Mesenchymal stem cell (in vitro differentiated cells and primary cell): ENCODE results near the gene MS4A13.

Experiments
- DNase-seq: peaks from one replicate; pipeline ENCODE4 v3.0.0-alpha.2; 2013
- H2AFZ ChIP-seq: one replicate; pipeline ENCODE4 v1.6.1; 2013; ENCODE audit warnings: low read depth, mild to moderate bottlenecking, control low read depth, inconsistent platforms, low read length, moderate library complexity
- H2AK5ac ChIP-seq: 2 replicates; pipeline ENCODE4 v1.6.1; 2013; ENCODE audit warnings: low read length, moderate library complexity, mild to moderate bottlenecking, inconsistent platforms; ENCODE audit not compliant: severe bottlenecking
- H2BK120ac ChIP-seq: one replicate; pipeline ENCODE4 v1.6.1; 2013; ENCODE audit warnings: low read depth, mild to moderate bottlenecking, inconsistent platforms, low read length, moderate library complexity
- H2BK12ac ChIP-seq, 2 experiments: one replicate each; pipeline ENCODE4 v1.6.1; 2013; ENCODE audit warnings: inconsistent platforms in 2 of 2, low read length in 2 of 2, mild to moderate bottlenecking in 2 of 2, moderate library complexity in 2 of 2, control low read depth in 1 of 2
- H2BK15ac ChIP-seq: one replicate; pipeline ENCODE4 v1.6.1; 2013; ENCODE audit warnings: mild to moderate bottlenecking, low read depth, inconsistent platforms; ENCODE audit not compliant: poor library complexity, severe bottlenecking
- H2BK5ac ChIP-seq: 2 replicates; pipeline ENCODE4 v1.6.1; 2013; ENCODE audit warnings: low read depth, mild to moderate bottlenecking, low read length, control low read depth, inconsistent platforms; ENCODE audit not compliant: poor library complexity, severe bottlenecking
- H3K14ac ChIP-seq, 2 experiments: one replicate each; pipeline ENCODE4 v1.6.1; 2013; ENCODE audit warnings: inconsistent platforms in 2 of 2, low read length in 2 of 2, control low read depth in 1 of 2, mild to moderate bottlenecking in 1 of 2, moderate library complexity in 1 of 2
- H3K18ac ChIP-seq, 2 experiments: one replicate each; pipeline ENCODE4 v1.6.1; 2013; ENCODE audit warnings: inconsistent platforms in 2 of 2, low read length in 2 of 2, control low read depth in 1 of 2, low read depth in 1 of 2, mild to moderate bottlenecking in 1 of 2
- H3K23ac ChIP-seq, 2 experiments: one replicate each; pipeline ENCODE4 v1.6.1; 2013; ENCODE audit warnings: inconsistent platforms in 2 of 2, low read length in 2 of 2, mild to moderate bottlenecking in 2 of 2, moderate library complexity in 2 of 2, control low read depth in 1 of 2
- H3K27ac ChIP-seq: 2 replicates; pipeline ENCODE4 v1.5.1; 2013; ENCODE audit warnings: mild to moderate bottlenecking, moderate library complexity, low read length, control low read depth, inconsistent platforms; ENCODE audit not compliant: poor library complexity, severe bottlenecking
- H3K27me3 ChIP-seq, 2 experiments: 2 replicates each; pipeline versions ENCODE4 v1.6.1 to v1.7.0; 2013; ENCODE audit warnings: low read length in 2 of 2, mild to moderate bottlenecking in 2 of 2, moderate library complexity in 2 of 2, control low read depth in 1 of 2, inconsistent platforms in 1 of 2; ENCODE audit not compliant: control insufficient read depth in 1 of 2, insufficient read depth in 1 of 2
- H3K36me3 ChIP-seq, 2 experiments: 2 replicates each; pipeline versions ENCODE4 v1.6.1 to v1.7.0; 2013; ENCODE audit warnings: low read length in 2 of 2, control low read depth in 1 of 2, inconsistent platforms in 1 of 2, low read depth in 1 of 2, mild to moderate bottlenecking in 1 of 2; ENCODE audit not compliant: insufficient read depth in 2 of 2, control insufficient read depth in 1 of 2
- H3K4ac ChIP-seq, 2 experiments: one replicate each; pipeline ENCODE4 v1.6.1; 2013; ENCODE audit warnings: inconsistent platforms in 2 of 2, low read length in 2 of 2, mild to moderate bottlenecking in 2 of 2, moderate library complexity in 2 of 2, control low read depth in 1 of 2, low read depth in 1 of 2
- H3K4me1 ChIP-seq: 2 replicates; pipeline ENCODE4 v1.6.1; 2013; ENCODE audit warnings: low read depth, low read length, control low read depth; ENCODE audit not compliant: control insufficient read depth, insufficient read depth
- H3K4me2 ChIP-seq: 2 replicates; pipeline ENCODE4 v1.6.1; 2013; ENCODE audit warnings: low read length, mild to moderate bottlenecking, inconsistent platforms; ENCODE audit not compliant: poor library complexity, severe bottlenecking
- H3K4me3 ChIP-seq, 2 experiments: 2 replicates each; pipeline versions ENCODE4 v1.5.1 to v1.7.0; 2013; ENCODE audit warnings: low read length in 2 of 2, mild to moderate bottlenecking in 2 of 2, control low read depth in 1 of 2, low read depth in 1 of 2; ENCODE audit not compliant: insufficient read depth in 1 of 2
- H3K79me1 ChIP-seq: replicated peaks from 2 replicates; pipeline ENCODE4 v1.6.1; 2013; ENCODE audit warnings: mild to moderate bottlenecking, control low read depth, low read length, inconsistent platforms; ENCODE audit not compliant: poor library complexity, severe bottlenecking
- H3K9ac ChIP-seq: 2 replicates; pipeline ENCODE4 v1.7.0; 2013; ENCODE audit warnings: mild to moderate bottlenecking, low read length, moderate library complexity
- H3K9me3 ChIP-seq: 2 replicates; pipeline ENCODE4 v1.7.0; 2013; ENCODE audit warnings: mild to moderate bottlenecking, low read length; ENCODE audit not compliant: control insufficient read depth
- H4K8ac ChIP-seq: one replicate; pipeline ENCODE4 v1.6.1; 2013; ENCODE audit warnings: inconsistent platforms, mild to moderate bottlenecking, low read length, moderate library complexity
- H4K91ac ChIP-seq: one replicate; pipeline ENCODE4 v1.6.1; 2013; ENCODE audit warnings: mild to moderate bottlenecking, low read length, inconsistent platforms
- WGBS: methylation state at CpG from one replicate; pipeline ENCODE4 v1.1.7; 2013; ENCODE audit warnings: mixed read lengths; 5-methylcytosine and 5-hydroxymethylcytosine counted together

Gene MS4A13

GRCh38 chr11:60482361-60482760, 32.8 kb upstream of the MS4A13 start:
- no peak overlapping the region for H3K27ac ChIP-seq
- no peak overlapping the region for H2AFZ ChIP-seq
- H3K79me1 ChIP-seq = no peaks in the 10 kb centered on the region
- WGBS = no CpG with 5 or more reads among the region's 2 CpGs
- no peak overlapping the region for H3K18ac ChIP-seq
- no peaks in the 10 kb centered on the region for H3K9me3 ChIP-seq
- H3K4me3 ChIP-seq = no peak overlapping the region
- DNase-seq = no peak
- no peaks in the 10 kb centered on the region for H3K36me3 ChIP-seq
- no peak overlapping the region for H2AK5ac ChIP-seq
- no peak overlapping the region for H2BK5ac ChIP-seq
- no peak overlapping the region for H3K14ac ChIP-seq
- no peak overlapping the region for H4K91ac ChIP-seq
- H3K4me1 ChIP-seq = no peaks in the 10 kb centered on the region
- H3K9ac ChIP-seq = no peak overlapping the region
- no peak overlapping the region for H3K4me2 ChIP-seq
- H2BK15ac ChIP-seq = no peak overlapping the region
- no peak overlapping the region for H4K8ac ChIP-seq
- no peak overlapping the region for H3K23ac ChIP-seq
- no peak overlapping the region for H2BK120ac ChIP-seq
- no peak overlapping the region for H3K4ac ChIP-seq
- no peaks in the 10 kb centered on the region for H3K27me3 ChIP-seq
- no peak overlapping the region for H2BK12ac ChIP-seq

- H3K18ac ChIP-seq = no peak overlapping the region
- no peaks in the 10 kb centered on the region for H3K4me1 ChIP-seq
- H4K91ac ChIP-seq = no peak overlapping the region
- peak; percentile 3 for DNase-seq
- H3K36me3 ChIP-seq = no peaks in the 10 kb centered on the region
- no peak overlapping the region for H3K14ac ChIP-seq
- H3K4ac ChIP-seq = no peak overlapping the region
- WGBS = 35% methylated on average over 5 of the region's 5 CpGs
- H2AK5ac ChIP-seq = no peak overlapping the region
- H3K9ac ChIP-seq = no peak overlapping the region
- no peak overlapping the region for H3K4me3 ChIP-seq
- no peak overlapping the region for H2BK120ac ChIP-seq
- H2BK15ac ChIP-seq = no peak overlapping the region
- H2BK5ac ChIP-seq = no peak overlapping the region
- no peaks in the 10 kb centered on the region for H3K27me3 ChIP-seq
- no peak overlapping the region for H3K23ac ChIP-seq
- no peak overlapping the region for H3K27ac ChIP-seq
- H3K79me1 ChIP-seq = no peaks in the 10 kb centered on the region
- no peak overlapping the region for H2AFZ ChIP-seq
- no peaks in the 10 kb centered on the region for H3K9me3 ChIP-seq
- no peak overlapping the region for H3K4me2 ChIP-seq
- no peak overlapping the region for H2BK12ac ChIP-seq
- no peak overlapping the region for H4K8ac ChIP-seq
These were observed 29.2 kb upstream of the MS4A13 start for GRCh38 chr11:60485987-60486386.

- Histone ChIP-seq H3K14ac (no peak within 1 kb of the TSS), H3K27me3 (no peaks in the 10 kb centered on the region), H3K4me3 (no peak within 1 kb of the TSS), H3K4ac (no peak within 1 kb of the TSS), H2AFZ (no peak within 1 kb of the TSS), H2AK5ac (no peak within 1 kb of the TSS), H3K9me3 (no peaks in the 10 kb centered on the region), H3K4me2 (no peak within 1 kb of the TSS), H3K27ac (no peak within 1 kb of the TSS), H2BK12ac (no peak within 1 kb of the TSS), H4K8ac (no peak within 1 kb of the TSS), H3K18ac (no peak within 1 kb of the TSS), H2BK15ac (no peak within 1 kb of the TSS), H3K4me1 (no peaks in the 10 kb centered on the region), H2BK5ac (no peak within 1 kb of the TSS), H4K91ac (no peak within 1 kb of the TSS), H3K23ac (no peak within 1 kb of the TSS), H3K36me3 (no peaks in the 10 kb centered on the region), H2BK120ac (no peak within 1 kb of the TSS), H3K79me1 (no peaks in the 10 kb centered on the region), H3K9ac (no peak within 1 kb of the TSS)
- WGBS = 80% methylated on average over 1 of the region's 4 CpGs
- no peak for DNase-seq
These were observed 22.6 kb upstream of the MS4A13 start, which contains the start of gene MS4A12 for GRCh38 chr11:60492488-60493009. Gene MS4A12, plus strand, starts transcription at chr11:60492778. Its CDS starts 4,541 bp downstream, at chr11:60497319.

DNA sequence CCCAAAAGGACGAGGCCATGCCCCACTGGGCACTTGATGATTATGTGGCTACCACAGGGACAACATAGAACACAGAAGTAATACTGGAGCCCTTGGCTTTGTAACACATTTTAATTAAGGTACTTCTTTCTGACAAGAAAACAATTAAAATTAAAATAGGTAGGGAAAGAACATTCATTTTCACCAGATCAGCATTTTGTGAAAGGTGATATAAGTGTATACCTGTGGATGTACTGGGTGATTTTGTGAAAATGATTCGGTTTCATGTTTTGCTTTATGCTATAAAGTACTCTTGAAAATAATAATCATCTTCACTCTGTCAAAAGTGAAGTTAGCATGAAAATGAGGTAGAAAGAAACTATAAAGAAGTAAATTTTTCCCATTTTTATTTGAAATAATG, 21.7 kb upstream of the MS4A13 start:
- Histone ChIP-seq H4K8ac (no peak overlapping the region), H3K4ac (no peak overlapping the region), H3K9ac (no peak overlapping the region), H3K9me3 (no peaks in the 10 kb centered on the region), H3K23ac (no peak overlapping the region), H3K14ac (no peak overlapping the region), H3K4me3 (no peak overlapping the region), H3K27me3 (no peaks in the 10 kb centered on the region), H2BK15ac (no peak overlapping the region), H3K4me1 (no peaks in the 10 kb centered on the region), H3K18ac (no peak overlapping the region), H3K4me2 (no peak overlapping the region), H2AK5ac (no peak overlapping the region), H2BK12ac (no peak overlapping the region), H3K36me3 (no peaks in the 10 kb centered on the region), H2BK5ac (no peak overlapping the region), H2BK120ac (no peak overlapping the region), H3K27ac (no peak overlapping the region), H4K91ac (no peak overlapping the region), H3K79me1 (no peaks in the 10 kb centered on the region), H2AFZ (no peak overlapping the region)
- DNase-seq = no peak
- 56% methylated on average over 1 of the region's 2 CpGs for WGBS
